Occipital lobe (tissue), 2 donors: ENCODE data around the gene PRLR. TPM values are rescaled to one million over a fixed set of nuclear protein-coding genes. Genes with fewer than 3 reads are reported as not detected.

Source experiments
- DNase-seq: peaks from one replicate; lab custom pipeline; 2025; lab: John Stamatoyannopoulos, UW
- total RNA-seq: library from RNA; depleted of rRNA; stranded (reverse); fragments of >200 nt; gene quantifications from one replicate; pipeline ENCODE4 v1.2.3, GENCODE V29; 2014

The PRLR gene
- total RNA-seq, 1 donor from 2014 or later = 3.3 TPM

GRCh38 chr5:35161652-35162273 lies 68.5 kb downstream of the PRLR start:
- no peak for DNase-seq

GRCh38 chr5:35160486-35161116 lies 69.7 kb downstream of the PRLR start:
- no peak for DNase-seq

- DNase-seq = no peak
Measured at GRCh38 chr5:35159370-35159742, 70.9 kb downstream of the PRLR start.

GRCh38 chr5:35158622-35159369 lies 71.5 kb downstream of the PRLR start:
- DNase-seq = no peak

GRCh38 chr5:35158204-35158603 lies 72.1 kb downstream of the PRLR start:
- DNase-seq = no peak

GRCh38 chr5:35153375-35153932 lies 76.8 kb downstream of the PRLR start:
- no peak for DNase-seq

- no peak for DNase-seq
Measured at GRCh38 chr5:35152733-35153132, 77.6 kb downstream of the PRLR start.

GRCh38 chr5:35151146-35151920 lies 79.0 kb downstream of the PRLR start:
- no peak for DNase-seq

GRCh38 chr5:35149041-35149440 lies 81.2 kb downstream of the PRLR start:
- DNase-seq = no peak

- no peak for DNase-seq
Measured at GRCh38 chr5:35146406-35146805, 83.9 kb downstream of the PRLR start.

GRCh38 chr5:35145691-35146317 lies 84.5 kb downstream of the PRLR start:
- DNase-seq = no peak

GRCh38 chr5:35145012-35145411 lies 85.3 kb downstream of the PRLR start:
- DNase-seq = no peak

- DNase-seq = no peak
Measured at GRCh38 chr5:35143841-35144240, 86.4 kb downstream of the PRLR start.

GRCh38 chr5:35141739-35142138 lies 88.5 kb downstream of the PRLR start:
- no peak for DNase-seq

- DNase-seq = no peak
Measured at GRCh38 chr5:35138232-35138631, 92.1 kb downstream of the PRLR start.

GRCh38 chr5:35136386-35136785 lies 93.9 kb downstream of the PRLR start:
- DNase-seq = no peak

- no peak for DNase-seq
Measured at GRCh38 chr5:35135239-35135700, 95.0 kb downstream of the PRLR start.

- DNase-seq = no peak
Measured at GRCh38 chr5:35134278-35135030, 95.8 kb downstream of the PRLR start.

GRCh38 chr5:35133186-35133585 lies 97.1 kb downstream of the PRLR start:
- DNase-seq = no peak

GRCh38 chr5:35131723-35132122 lies 98.6 kb downstream of the PRLR start:
- DNase-seq = no peak
